Measurements from ENCODE around the gene CEBPB.
"Not testable (repeated sequence)": the region's sequence is repeated elsewhere in the genome, so short reads cannot be mapped to it uniquely, and the experiment has no call there.

CEBPB gene

GRCh38 chr20:50193836-50194421 is 3.3 kb downstream of the CEBPB start:
- no peak for DNase-seq

- no peak for DNase-seq
These were observed 3.8 kb downstream of the CEBPB start for GRCh38 chr20:50194422-50194830.

GRCh38 chr20:50194831-50195523 is 4.3 kb downstream of the CEBPB start:
- no peak for DNase-seq

- no peak for DNase-seq
These were observed 5.0 kb downstream of the CEBPB start for GRCh38 chr20:50195524-50196120.

GRCh38 chr20:50196248-50196647 is 5.6 kb downstream of the CEBPB start:
- DNase-seq, result no peak

- no peak for DNase-seq
These were observed 6.3 kb downstream of the CEBPB start for GRCh38 chr20:50196896-50197295.

- DNase-seq, result no peak
These were observed 7.0 kb downstream of the CEBPB start for GRCh38 chr20:50197463-50198179.

GRCh38 chr20:50198180-50198666 is 7.6 kb downstream of the CEBPB start:
- DNase-seq, result no peak

GRCh38 chr20:50198716-50199115 is 8.1 kb downstream of the CEBPB start:
- DNase-seq, result no peak

GRCh38 chr20:50199703-50200102 is 9.1 kb downstream of the CEBPB start:
- DNase-seq, result no peak

GRCh38 chr20:50200482-50201104 is 10.0 kb downstream of the CEBPB start:
- no peak for DNase-seq

- DNase-seq, result not testable (repeated sequence)
These were observed 11.1 kb downstream of the CEBPB start for GRCh38 chr20:50201710-50202109.

GRCh38 chr20:50202677-50203076 is 12.0 kb downstream of the CEBPB start:
- no peak for DNase-seq

- no peak for DNase-seq
These were observed 13.6 kb downstream of the CEBPB start for GRCh38 chr20:50203951-50204937.

GRCh38 chr20:50207026-50207425 is 16.4 kb downstream of the CEBPB start:
- no peak for DNase-seq

GRCh38 chr20:50208085-50208491 is 17.5 kb downstream of the CEBPB start:
- no peak for DNase-seq

GRCh38 chr20:50208815-50209214 is 18.2 kb downstream of the CEBPB start:
- not testable (repeated sequence) for DNase-seq

GRCh38 chr20:50210066-50210619 is 19.5 kb downstream of the CEBPB start:
- DNase-seq, result no peak

- DNase-seq, result no peak
These were observed 20.5 kb downstream of the CEBPB start for GRCh38 chr20:50211091-50211490.

- no peak for DNase-seq
These were observed 23.0 kb downstream of the CEBPB start for GRCh38 chr20:50213531-50214106.
